Measurements from ENCODE around the gene SULT1A2. TPM values are rescaled to one million over a fixed set of nuclear protein-coding genes. Genes with fewer than 3 reads are reported as not detected.

The SULT1A2 gene
- total and polyA plus RNA-seq, 2 of the 13 experiments (the other 11 are each of a cell fraction or from before 2014, with no cell fraction given): 33.0 to 34.2 TPM

DNA sequence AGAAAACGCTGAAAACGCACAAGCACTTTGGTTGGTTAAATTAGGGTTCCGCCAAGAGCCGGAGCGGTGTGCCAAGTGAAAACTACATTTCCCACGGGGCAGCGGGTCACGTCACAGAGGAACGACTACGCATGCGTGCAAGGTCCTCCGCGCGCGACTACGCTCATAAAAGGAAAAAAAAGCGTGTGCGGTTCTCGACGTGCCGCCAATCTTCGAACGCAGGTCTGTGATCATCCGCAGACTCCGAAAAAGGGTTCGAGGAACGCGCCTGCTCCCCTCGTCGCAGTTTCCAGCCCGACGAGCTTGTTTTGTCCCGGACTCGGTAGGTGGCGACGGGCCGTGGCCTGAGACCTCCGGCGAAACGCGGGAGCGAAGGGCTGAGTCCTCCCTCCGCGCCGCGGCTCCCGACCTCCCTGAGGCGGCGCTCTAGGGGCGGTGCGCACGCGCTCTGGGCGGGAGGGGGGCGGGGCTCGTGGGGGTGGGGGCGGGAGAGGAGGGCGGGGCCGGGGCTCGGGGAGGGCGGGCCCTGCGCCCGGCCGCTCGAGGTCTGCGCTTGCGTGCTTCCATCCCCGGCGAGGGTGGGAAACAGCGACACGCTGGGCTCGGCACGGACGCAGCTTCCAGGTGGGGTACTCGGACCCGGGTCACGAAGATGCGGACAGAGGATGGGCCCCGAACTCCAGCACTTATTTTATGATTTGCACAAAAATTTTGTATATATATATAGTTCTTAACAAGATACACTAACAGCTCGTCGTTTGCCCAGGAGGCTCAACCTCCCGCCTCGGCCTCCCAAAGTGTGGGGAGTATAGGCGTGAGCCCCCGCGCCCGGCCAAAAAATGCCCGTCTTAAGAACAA, 42.8 kb downstream of the SULT1A2 start, which contains the start of gene SGF29 (continued):
- peak; percentile 82; the same call in 1 of the 2 replicates for TF ChIP-seq SNAPC4 (CRISPR knock-in tag; IDR thresholded peaks at IDR 0.05)
- peak; percentile 46; the same call in 1 of the 2 replicates for TF ChIP-seq ZNF292 (CRISPR knock-in tag; IDR thresholded peaks at IDR 0.05; ENCODE audit: borderline replicate concordance, low read depth)
- no peak for TF ChIP-seq HMGA1 (CRISPR knock-in tag; conservative IDR thresholded peaks at IDR 0.05)
- TF ChIP-seq ZNF331 (CRISPR knock-in tag; IDR thresholded peaks at IDR 0.05): peak; percentile 91; the same call in 1 of the 2 replicates
- TF ChIP-seq HNRNPUL1 (IDR thresholded peaks at IDR 0.05; ENCODE audit: low read depth, low read length): no peak
- TF ChIP-seq TFDP2 (CRISPR knock-in tag; IDR thresholded peaks at IDR 0.05): peak; percentile 95
- no peak for TF ChIP-seq ZNF7 (CRISPR knock-in tag; IDR thresholded peaks at IDR 0.05)
- TF ChIP-seq IRF9 (CRISPR knock-in tag; IDR thresholded peaks at IDR 0.05; ENCODE audit: borderline replicate concordance): peak; percentile 49; the same call in 1 of the 2 replicates
- TF ChIP-seq KLF15 (CRISPR knock-in tag; IDR thresholded peaks at IDR 0.05; ENCODE audit: borderline replicate concordance): no peak; the same call in 1 of the 2 replicates
- peak; percentile 68; the same call in 1 of the 2 replicates for TF ChIP-seq ZHX2 (IDR thresholded peaks at IDR 0.05; ENCODE audit: low read depth)
- TF ChIP-seq ZHX2 (CRISPR knock-in tag; IDR thresholded peaks at IDR 0.05; ENCODE audit: borderline replicate concordance): no peak
- TF ChIP-seq HOXA9 (CRISPR knock-in tag; IDR thresholded peaks at IDR 0.05; ENCODE audit: borderline replicate concordance): no peak
- peak; percentile 58 for TF ChIP-seq TAF15 (IDR thresholded peaks at IDR 0.05; ENCODE audit: low read depth, low read length, poor library complexity, severe bottlenecking)
- peak; percentile 86 for TF ChIP-seq ASH2L (IDR thresholded peaks at IDR 0.05; ENCODE audit: insufficient read length, low read depth, low read length)
